ENCODE results near the gene PIGR.
"Not testable (repeated sequence)": the region's sequence is repeated elsewhere in the genome, so short reads cannot be mapped to it uniquely, and the experiment has no call there.

Gene PIGR

DNA sequence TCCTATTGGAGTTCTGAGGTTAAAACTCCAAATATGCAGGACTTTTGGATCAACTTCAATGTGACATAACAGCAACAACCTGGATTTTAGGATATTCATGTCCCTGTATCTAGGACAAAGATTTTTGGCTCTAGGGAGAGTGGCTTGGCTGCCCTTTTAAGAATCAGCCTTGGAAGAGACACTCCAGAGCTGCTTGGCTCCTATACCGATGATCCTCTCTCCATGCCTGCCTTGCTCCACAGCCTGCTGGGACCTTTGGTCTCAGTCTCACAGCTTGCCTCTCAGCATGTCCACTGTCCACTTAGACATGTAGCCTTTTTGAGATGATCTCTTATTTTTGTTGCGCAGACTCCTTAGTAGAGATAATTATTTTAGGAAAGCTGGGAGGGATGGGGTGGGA lies 20.0 kb downstream of the PIGR start:
- TF ChIP-seq CTCF (IDR thresholded peaks at IDR 0.05; ENCODE audit: low read length, missing control alignments), result no peak
- DNase-seq (ENCODE audit: low read depth), result no peak
- no peak overlapping the region for H3K4me3 ChIP-seq (replicated peaks; ENCODE audit: low read depth, low read length)

GRCh38 chr1:206925106-206925736 lies 21.0 kb downstream of the PIGR start:
- DNase-seq (ENCODE audit: low read depth), result no peak
- TF ChIP-seq CTCF (IDR thresholded peaks at IDR 0.05; ENCODE audit: low read length, missing control alignments), result no peak
- no peak overlapping the region for H3K4me3 ChIP-seq (replicated peaks; ENCODE audit: low read depth, low read length)

- no peak overlapping the region for H3K4me3 ChIP-seq (replicated peaks; ENCODE audit: low read depth, low read length)
- no peak for TF ChIP-seq CTCF (IDR thresholded peaks at IDR 0.05; ENCODE audit: low read length, missing control alignments)
- no peak for DNase-seq (ENCODE audit: low read depth)
These were observed 21.6 kb downstream of the PIGR start for GRCh38 chr1:206924592-206925105.

- not testable (repeated sequence) for H3K4me3 ChIP-seq (replicated peaks; ENCODE audit: low read depth, low read length); DNase-seq (ENCODE audit: low read depth)
These were observed 22.2 kb downstream of the PIGR start for GRCh38 chr1:206923961-206924557.

GRCh38 chr1:206923009-206923960 lies 23.0 kb downstream of the PIGR start:
- H3K4me3 ChIP-seq (replicated peaks; ENCODE audit: low read depth, low read length), result no peak overlapping the region
- DNase-seq (ENCODE audit: low read depth), result no peak
- no peak for TF ChIP-seq CTCF (IDR thresholded peaks at IDR 0.05; ENCODE audit: low read length, missing control alignments)

DNA sequence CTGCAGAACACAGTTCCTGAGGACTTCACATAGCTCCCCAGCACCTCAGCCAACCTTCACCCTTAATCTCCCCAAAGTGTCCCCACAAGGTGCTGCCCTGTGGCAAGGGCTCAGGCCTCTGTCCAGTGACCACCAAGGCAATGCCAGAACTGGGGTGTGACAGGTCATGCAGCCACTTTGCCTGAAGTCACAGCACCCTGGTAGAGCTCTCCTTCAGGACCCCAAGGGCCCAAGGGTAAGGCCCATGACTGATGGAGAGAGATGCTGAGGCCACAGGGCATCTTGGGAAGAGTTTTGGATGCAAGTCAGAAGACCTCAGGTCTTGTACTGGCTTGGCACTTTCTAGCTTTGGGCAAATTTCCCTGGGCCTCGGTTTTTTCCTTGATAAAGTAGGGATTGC lies 23.7 kb downstream of the PIGR start:
- no peak for TF ChIP-seq CTCF (IDR thresholded peaks at IDR 0.05; ENCODE audit: low read length, missing control alignments)
- DNase-seq (ENCODE audit: low read depth), result no peak
- no peak overlapping the region for H3K4me3 ChIP-seq (replicated peaks; ENCODE audit: low read depth, low read length)

DNA sequence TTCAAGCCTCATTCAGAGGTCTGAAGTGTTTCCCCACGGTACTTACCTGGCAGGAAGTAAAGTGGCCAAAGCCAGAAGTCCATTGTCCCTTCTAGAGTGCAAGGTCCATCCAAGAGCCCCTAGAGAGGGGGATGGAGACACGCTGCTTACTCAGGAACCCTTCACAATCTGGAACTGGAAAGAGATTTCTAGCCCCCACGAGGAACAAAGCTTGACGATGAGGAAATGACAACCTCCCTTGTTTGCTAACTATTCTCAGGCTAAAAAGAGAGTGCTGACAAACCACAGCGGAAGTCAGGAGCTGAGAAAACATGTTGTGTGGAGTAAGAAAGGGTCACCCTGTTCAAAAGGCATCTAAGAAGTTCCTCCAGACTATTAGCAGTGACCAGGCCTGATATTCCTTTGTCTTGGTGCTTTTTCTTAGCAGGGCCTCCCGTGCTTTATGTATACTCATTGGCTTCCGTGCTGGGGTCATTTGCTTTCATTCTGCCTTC lies 24.4 kb downstream of the PIGR start, which contains the start of gene FCMR:
TSS of gene FCMR (minus strand) at position 170 of the 494 bp plus-strand sequence. CDS start at position 83, 87 bp downstream.
- no peak for TF ChIP-seq CTCF (IDR thresholded peaks at IDR 0.05; ENCODE audit: low read length, missing control alignments)
- no peak within 1 kb of the TSS for H3K4me3 ChIP-seq (replicated peaks; ENCODE audit: low read depth, low read length)
- peak; percentile 69 for DNase-seq (ENCODE audit: low read depth)
